BJ (cell line): Measurements from ENCODE around the gene RAB27B. TPM values are rescaled to one million over a fixed set of nuclear protein-coding genes. Genes with fewer than 3 reads are reported as not detected.

Experiments used
- CTCF ChIA-PET: fragments of 350-600 bp; formaldehyde crosslinking; extraction: SDS; loops from one replicate; lab custom pipeline; 2021; ENCODE audit warnings: antibody characterized with exemption, inconsistent platforms; lab: Yijun Ruan, JAX
- POLR2A ChIA-PET: fragments of 300-600 bp; sonication (Branson Sonifier 250); formaldehyde crosslinking; extraction: SDS; loops from one replicate; lab custom pipeline; 2021; ENCODE audit warnings: antibody characterized with exemption; lab: Charles Lee
- DNase-seq: peaks from one replicate; pipeline ENCODE4 v3.0.0-alpha.2; 2011; ENCODE audit warnings: low read depth
- H3K27me3 ChIP-seq: 2 replicates; pipeline ENCODE4 v1.6.0; 2011; ENCODE audit warnings: low read length; ENCODE audit not compliant: control insufficient read depth, insufficient read depth
- H3K36me3 ChIP-seq: 2 replicates; pipeline ENCODE4 v1.5.1; 2011; ENCODE audit warnings: low read length; ENCODE audit not compliant: control insufficient read depth, insufficient read depth
- H3K4me3 ChIP-seq: 2 replicates; pipeline ENCODE4 v1.5.1; 2011; ENCODE audit warnings: low read depth, mild to moderate bottlenecking, control low read depth, low read length
- CTCF ChIP-seq: IDR thresholded peaks from 2 replicates; pipeline ENCODE4 v1.5.1; 2011; ENCODE audit warnings: low read depth, mild to moderate bottlenecking, control low read depth, inconsistent platforms, low read length, moderate library complexity; ENCODE audit not compliant: insufficient read depth
- polyA plus RNA-seq: library from polyadenylated mRNA; depleted of rRNA; stranded (reverse); fragments of >200 nt; gene quantifications from 2 replicates; pipeline ENCODE4 v1.2.3, GENCODE V29; 2011

Gene RAB27B
- polyA plus RNA-seq, 1 experiment = 0.25 TPM

GRCh38 chr18:54857499-54857898 is 29.2 kb downstream of the RAB27B start:
- POLR2A ChIA-PET = no interaction called here
- CTCF ChIA-PET = interaction anchor here (1.9 kb wide), 1 partner anchor 15 kb away, joined by 5 read pairs; no protein-coding TSS in a partner anchor
- TF ChIP-seq CTCF = no peak
- Histone ChIP-seq H3K36me3 (no peaks in the 10 kb centered on the region), H3K27me3 (no peaks in the 10 kb centered on the region; the same call in 1 of the 2 replicates), H3K4me3 (no peak overlapping the region)
- DNase-seq = no peak

- Histone ChIP-seq H3K27me3 (no peaks in the 10 kb centered on the region; the same call in 1 of the 2 replicates), H3K4me3 (no peak overlapping the region), H3K36me3 (no peaks in the 10 kb centered on the region)
- no peak for TF ChIP-seq CTCF
- no peak for DNase-seq
- ChIA-PET POLR2A (no interaction called here), CTCF (no interaction called here)
Observed at GRCh38 chr18:54859667-54860421, 31.6 kb downstream of the RAB27B start.

- no peak for TF ChIP-seq CTCF
- ChIA-PET CTCF (interaction anchor here (1.2 kb wide), 1 partner anchor 13 kb away, joined by 3 read pairs; no protein-coding TSS in a partner anchor), POLR2A (no interaction called here)
- no peaks in the 10 kb centered on the region; the same call in 1 of the 2 replicates for H3K27me3 ChIP-seq
- no peak for DNase-seq
- H3K4me3 ChIP-seq = no peak overlapping the region
- H3K36me3 ChIP-seq = no peaks in the 10 kb centered on the region
Observed at GRCh38 chr18:54860941-54861340, 32.7 kb downstream of the RAB27B start.

- no peak for TF ChIP-seq CTCF
- ChIA-PET POLR2A (no interaction called here), CTCF (interaction anchor here (1.0 kb wide), 1 partner anchor 13 kb away, joined by 3 read pairs; no protein-coding TSS in a partner anchor)
- H3K36me3 ChIP-seq = no peaks in the 10 kb centered on the region
- no peaks in the 10 kb centered on the region for H3K27me3 ChIP-seq
- H3K4me3 ChIP-seq = no peak overlapping the region
- DNase-seq = no peak
Observed at GRCh38 chr18:54867131-54867530, 38.9 kb downstream of the RAB27B start.

- no peak for TF ChIP-seq CTCF
- ChIA-PET POLR2A (no interaction called here), CTCF (interaction anchor here (1.8 kb wide), 1 partner anchor 13 kb away, joined by 5 read pairs; no protein-coding TSS in a partner anchor)
- no peak for DNase-seq
- no peaks in the 10 kb centered on the region for H3K36me3 ChIP-seq
- H3K27me3 ChIP-seq = no peaks in the 10 kb centered on the region
- no peak overlapping the region for H3K4me3 ChIP-seq
Observed at GRCh38 chr18:54871231-54871630, 43.0 kb downstream of the RAB27B start.
